Superior temporal gyrus (tissue), 1 donor: ENCODE measurements around the gene ITPK1.

Experiments
- DNase-seq: peaks from one replicate; pipeline ENCODE4 v3.0.0-alpha.2; 2016; ENCODE audit errors: extremely low spot score

ITPK1 gene

DNA sequence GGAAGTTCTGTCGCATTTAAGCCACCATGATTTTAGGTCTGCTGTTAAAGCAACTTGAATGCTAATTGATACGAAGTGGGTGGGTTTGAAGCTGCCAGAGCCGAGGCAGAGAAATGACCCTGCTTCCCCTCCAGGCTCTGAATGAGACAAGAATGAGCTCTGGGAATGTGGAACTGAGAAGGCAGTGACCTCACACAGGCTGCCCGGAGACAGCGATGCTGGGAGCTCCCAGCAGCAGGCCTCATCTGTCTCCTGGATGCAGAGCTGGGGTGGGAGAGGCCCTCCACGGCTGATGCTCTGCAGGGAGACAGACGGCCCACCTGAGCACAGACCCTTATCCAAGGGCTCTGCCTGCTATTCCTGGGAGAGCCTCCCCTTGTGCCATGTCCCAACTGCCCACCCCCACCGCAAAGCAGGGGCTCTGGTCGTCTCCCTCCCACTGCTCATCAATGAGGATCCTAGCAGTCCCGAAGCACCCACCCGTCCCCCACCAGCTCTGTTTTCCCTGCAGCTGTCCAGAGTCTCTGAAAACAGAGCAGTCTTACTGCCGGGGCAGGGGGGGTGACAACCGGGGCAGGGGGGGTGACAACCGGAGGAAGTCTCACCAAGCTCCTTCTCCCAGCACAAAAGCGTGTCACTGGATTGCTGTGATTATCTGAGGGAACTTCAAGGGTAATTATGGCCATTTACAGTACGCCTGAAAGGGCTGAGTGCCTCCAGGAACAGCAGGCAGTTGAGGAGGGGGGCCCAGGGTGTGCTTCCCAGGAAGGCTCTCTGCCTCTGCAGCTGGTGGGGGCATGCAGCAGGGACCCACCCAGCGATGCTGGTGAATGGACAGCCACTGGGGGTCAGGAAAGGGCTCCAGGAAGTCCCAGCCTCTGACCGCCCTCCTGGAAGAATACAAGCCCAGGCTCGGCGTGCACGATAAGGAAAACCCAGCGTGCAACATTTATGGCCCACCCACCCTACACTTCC lies 125.0 kb downstream of the ITPK1 start:
- DNase-seq, result no peak

DNA sequence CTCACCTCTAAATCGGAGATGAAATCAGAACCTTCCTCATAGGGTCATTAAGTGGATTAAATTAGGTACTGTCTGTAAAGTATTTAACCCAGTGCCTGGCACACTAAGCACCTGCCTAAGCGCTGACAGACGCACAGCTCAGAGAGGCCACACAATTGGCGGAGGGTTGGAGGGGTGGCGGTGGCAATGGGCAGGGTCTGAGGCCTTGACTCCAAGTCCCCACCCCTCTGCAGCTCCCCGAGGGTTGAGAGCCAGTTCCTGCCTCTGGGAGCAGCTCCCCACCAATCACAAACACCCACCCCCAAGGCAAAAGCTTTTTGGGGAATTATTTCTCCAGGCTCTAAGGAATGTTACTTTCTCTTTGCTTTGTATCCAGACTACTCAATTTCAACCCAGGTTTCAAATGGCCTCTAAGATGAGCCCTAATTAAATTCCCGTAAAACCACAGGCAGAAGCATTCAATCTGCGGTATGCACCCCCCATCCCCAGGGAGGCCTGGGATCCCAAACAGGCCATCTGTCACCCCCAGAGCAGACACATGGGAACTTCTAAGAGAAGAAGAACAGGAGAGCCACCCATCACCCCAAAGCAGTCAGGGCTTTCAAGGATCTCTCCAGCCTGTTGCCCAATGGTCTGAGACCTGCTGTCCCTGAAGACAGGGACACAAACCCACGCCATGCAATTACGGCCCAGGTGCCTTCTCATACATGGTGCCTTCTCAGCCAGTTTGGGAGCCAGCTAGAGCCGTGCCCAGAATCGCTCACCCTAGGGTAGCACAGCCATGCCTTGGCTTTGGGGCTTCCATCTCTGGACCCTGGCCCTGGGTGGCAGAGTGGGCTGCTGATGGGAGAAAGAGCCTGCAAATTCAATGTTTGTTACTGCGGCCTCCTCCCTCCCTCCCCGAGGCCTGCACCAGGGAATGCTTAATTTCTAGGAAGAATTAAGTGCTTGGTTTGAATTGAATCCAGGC lies 126.7 kb downstream of the ITPK1 start:
- no peak for DNase-seq

DNA sequence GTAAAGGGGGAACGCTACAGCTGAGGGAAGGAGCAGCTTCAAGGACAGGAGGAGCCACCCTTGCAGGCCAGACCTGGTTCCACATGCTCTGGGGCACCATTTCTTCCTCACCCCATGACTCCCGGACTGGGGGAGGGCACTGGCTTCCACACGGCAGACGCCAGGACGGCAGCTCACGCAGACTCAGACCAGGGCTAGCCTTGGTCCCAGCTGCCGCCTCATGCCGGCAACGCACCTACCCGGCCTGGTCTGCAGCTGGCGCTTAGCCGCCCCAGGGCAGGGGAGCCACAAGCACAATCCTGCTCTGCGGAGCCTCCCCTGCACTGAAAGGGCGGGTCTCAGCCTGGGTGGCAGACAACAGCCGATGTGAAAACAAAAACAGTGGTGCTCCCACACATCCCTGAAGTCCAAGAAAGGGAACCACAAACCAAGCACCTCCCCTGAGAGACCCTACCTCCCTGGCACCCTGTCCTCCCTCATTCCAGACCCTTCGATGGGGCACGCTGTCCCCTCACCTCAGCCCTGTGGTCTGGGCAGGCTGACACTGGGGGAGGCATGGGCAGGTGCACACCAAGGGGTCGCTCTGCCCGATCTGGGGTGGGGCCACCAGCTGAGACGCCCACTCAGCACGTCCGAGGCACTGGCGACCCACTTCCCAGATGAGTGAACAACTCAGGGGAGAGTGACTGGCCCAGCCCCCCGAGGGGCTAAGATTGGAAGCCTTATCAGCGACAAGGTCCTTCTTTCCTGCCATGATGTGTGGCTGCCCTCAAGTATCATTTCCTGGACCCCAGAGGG lies 127.8 kb downstream of the ITPK1 start:
- DNase-seq, result no peak

DNA sequence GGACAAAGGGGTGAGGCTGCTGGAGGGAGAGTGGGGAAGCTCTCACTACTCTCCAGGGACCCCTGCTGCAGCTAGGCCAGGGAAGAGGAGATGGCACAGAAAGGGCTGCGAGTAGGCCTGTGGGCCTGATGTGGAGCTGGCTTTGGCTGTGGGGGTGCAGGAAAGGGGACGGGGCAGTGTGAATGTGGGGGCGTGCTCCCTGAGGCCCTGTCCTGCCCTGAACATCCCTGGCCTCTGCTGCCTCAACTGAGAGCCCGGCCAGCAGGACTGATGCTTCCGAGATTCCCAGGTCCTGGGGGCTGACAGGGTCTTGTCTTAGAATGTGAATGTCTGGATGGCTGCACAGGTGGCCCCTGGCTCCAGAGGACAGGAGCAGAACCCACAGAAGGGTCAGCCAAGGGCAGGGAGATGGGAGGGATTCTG lies 128.6 kb downstream of the ITPK1 start:
- DNase-seq, result no peak

DNA sequence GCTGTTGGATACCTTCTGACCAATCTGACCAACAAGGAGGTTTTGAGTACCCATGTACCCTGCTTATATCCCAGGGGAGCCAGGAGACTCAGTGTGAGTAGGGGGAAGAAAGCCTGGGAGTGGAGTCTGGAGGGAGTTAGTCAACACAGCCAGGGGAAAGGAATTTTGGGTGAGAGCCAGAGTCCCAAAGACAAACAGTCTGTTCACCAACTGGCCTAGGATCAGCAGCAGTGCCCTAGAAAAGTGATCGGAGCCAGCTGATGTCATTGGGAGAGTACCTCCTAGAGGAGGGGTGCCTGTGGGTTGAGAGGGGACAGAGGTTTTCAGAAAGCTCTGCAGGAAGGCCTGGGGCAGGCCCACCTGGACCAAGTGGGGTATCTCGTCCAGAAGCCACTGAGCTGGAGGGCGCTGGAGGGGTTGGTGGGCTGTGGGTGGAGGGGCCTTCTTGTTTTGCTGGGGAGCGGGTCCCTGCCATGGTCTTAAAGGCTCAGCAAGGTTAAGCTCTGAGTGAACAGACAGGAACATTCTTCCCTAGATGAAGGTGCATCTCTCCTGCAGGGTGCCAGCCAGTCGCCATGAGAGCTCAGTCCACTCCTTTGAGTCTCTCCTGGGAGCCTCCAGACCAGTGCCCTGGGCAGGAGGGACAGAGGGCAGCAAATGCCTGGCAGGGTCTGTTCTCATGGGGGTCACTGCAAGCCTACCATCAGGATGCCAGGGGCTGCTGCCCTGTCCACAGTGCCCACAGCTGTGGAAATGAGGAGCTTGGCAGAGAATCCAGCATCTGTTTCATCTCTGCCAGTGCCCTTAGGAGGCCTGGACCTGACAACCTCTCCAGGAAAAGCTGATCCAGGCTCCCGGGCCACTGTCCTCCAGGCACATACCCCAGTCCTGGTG lies 129.2 kb downstream of the ITPK1 start:
- DNase-seq, result no peak

DNA sequence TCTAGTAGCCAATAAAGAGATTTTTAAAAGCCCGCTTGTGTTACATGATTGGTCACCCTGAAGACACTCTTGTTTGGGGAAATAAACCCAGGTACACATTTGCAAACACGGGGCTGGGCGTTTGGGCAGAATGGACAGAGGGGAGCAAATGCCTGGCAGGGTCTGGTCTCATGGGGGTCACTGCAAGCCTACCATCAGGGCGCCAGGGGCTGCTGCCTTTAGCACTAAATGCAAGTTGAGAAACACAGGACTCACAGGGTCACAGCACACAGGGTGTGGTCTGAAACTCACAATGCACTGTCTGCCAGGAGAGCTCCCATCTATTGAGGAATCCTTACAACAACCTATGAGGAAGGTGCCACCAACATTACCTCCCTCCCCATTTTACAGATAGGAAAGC lies 130.2 kb downstream of the ITPK1 start:
- DNase-seq, result no peak

DNA sequence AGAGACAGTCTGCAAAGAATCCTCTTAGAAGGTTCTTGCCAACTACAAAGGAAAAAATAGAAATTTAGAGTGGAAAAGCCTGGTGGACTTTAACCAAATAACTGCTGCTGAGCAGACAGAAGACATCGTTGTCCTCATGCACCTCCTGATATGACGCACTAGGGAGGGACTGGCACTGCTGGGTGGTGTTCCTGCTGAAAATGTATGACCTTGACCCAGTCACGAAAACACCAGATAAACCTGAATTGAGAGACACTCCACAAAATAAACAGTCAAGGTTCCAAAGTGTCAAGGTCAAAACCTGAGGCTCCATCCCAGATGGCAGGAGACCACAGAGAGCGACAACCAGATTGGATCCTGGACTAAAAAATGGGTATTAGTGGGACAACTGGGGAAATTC lies 130.8 kb downstream of the ITPK1 start:
- DNase-seq, result no peak

DNA sequence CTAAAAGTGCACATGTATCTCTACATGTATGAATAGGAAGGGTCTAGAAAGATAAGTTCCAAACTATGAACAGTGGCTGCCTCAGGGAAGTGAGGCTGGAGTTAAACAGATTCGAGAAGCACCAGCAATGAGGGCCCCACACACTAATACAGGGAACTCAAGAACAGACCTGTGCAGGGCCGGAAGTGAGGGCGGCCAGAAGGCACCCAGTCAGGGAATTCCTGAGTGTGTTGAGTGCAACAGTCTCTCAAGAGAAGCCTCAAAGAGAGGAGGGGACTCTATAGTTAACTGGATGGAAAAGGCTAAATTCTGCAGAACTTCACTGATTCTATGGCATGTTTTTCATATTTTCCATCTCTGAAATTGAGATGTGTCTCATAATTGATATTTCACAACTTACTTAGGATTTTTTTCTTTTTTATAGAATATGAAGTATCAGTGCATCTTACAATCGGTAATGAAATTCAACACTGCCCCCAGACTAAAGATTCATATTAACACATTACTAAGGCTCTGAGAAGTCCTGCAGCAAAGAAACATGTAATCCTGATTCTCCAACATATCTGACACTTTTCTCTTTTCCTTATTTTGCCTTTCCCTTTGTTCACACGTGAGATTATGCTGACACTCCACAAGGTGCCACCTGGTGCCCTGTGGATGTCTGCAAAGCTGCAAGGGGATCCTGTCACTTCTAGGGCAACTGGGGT lies 131.5 kb downstream of the ITPK1 start:
- no peak for DNase-seq

DNA sequence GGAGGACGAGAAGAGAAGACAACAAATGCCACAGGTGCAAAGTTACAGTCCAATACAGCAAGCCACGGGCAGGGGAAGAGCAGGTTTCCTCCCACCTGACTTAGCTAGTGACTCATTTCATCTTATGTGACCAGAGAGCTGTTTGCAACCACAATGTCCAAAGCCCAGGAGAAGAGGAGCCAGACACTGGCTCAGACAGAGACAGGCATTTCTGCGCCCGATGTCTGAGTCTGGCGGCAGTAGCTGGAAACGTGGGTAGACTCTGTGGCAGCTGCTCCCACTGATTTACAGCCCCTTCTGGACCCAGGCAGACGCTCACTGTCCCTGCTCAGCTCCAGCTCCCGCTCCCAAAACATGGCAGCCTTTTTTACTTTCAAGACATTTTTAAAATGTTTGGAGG lies 132.8 kb downstream of the ITPK1 start:
- DNase-seq, result no peak

DNA sequence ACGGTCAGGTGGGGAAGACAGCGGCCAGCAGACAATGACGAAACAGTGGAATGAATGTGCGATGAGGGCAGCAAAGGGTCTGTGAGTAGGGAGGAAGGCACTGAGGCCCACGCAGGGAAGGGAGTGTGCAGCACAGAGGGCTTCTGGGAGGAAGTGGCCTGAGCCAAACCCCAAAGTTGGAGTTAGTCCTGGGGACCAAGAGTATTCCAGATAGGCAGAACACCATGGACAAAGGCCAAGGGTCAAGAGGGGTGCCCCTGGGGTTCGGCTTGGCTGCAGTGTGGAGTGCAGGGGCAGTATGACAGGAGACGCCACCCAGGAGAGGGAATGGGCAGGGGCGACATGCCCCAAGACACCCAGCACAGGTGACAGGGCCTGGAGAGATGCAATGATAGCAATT lies 134.0 kb downstream of the ITPK1 start:
- DNase-seq, result no peak

DNA sequence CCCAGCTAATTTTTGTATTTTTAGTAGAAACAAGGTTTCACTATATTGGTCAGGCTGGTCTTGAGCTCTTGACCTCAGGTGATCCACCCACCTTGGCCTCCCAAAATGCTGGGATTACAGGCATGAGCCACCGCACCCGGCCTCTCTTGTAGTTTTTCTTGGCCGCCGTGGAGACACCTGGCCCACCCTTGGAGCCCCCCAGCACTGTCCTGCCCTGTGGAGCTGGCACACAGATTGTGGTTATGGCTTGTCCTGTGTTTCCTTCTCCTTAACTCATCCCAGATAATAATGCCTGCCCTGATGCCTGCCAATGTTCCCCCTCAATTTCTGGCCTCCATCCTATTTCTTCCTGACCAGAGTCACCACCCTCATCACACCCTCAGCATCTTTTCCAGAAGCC lies 134.9 kb downstream of the ITPK1 start:
- DNase-seq, result no peak

DNA sequence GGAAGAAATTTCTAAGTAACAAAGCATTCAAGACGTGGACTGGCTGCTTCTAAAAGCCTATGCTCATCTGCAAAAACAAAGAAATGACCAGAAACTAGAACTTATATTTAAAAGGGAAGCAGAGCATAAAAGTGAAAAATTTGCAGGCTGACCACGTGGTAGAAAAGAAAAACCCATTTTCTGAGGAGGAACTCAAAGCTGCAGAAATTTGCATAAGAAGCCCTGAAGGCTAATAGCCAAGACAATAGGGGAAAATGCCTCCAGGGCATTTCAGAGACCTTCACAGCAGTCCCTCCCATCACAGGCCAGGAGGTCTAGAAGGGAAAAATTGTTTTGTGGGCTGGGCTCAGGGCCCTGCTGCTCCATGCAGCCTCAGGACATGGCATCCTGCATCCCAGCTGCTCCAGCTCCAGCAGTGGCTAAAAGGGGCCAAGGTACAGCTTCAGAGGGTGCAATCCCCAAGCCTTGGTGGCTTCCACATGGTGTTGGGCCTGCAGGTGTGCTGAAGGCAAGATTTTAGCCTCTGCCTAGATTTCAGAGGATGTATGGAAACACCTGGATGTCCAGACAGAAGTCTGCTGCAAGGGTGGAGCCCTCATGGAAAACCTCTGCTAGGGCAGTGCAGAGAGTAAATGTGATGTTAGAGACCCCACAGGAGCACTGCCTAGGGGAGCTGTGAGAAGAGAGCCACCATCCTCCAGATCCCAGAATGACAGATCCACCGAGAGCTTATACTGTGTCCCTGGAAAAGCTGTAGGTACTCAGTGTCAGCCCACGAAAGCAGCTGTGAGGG lies 137.3 kb downstream of the ITPK1 start:
- DNase-seq, result no peak

DNA sequence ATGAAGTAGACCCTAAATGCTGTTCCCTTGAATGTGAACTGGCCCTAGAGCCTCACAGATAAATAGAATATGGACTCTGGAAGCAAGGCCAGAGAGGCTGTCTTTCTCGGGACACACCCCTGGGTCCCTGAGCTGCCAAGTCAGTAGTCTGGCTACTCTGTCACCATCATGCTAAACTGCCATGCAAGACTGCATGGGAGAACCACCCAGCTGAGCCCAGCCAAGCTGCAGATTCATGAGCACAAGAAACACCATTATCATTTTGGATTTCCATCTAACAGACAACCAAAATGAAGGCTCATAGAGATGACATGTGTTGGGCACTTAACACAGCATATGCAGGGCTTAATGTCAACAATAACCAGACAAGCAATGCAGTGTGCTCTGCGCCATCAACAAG lies 139.5 kb downstream of the ITPK1 start:
- DNase-seq, result no peak

DNA sequence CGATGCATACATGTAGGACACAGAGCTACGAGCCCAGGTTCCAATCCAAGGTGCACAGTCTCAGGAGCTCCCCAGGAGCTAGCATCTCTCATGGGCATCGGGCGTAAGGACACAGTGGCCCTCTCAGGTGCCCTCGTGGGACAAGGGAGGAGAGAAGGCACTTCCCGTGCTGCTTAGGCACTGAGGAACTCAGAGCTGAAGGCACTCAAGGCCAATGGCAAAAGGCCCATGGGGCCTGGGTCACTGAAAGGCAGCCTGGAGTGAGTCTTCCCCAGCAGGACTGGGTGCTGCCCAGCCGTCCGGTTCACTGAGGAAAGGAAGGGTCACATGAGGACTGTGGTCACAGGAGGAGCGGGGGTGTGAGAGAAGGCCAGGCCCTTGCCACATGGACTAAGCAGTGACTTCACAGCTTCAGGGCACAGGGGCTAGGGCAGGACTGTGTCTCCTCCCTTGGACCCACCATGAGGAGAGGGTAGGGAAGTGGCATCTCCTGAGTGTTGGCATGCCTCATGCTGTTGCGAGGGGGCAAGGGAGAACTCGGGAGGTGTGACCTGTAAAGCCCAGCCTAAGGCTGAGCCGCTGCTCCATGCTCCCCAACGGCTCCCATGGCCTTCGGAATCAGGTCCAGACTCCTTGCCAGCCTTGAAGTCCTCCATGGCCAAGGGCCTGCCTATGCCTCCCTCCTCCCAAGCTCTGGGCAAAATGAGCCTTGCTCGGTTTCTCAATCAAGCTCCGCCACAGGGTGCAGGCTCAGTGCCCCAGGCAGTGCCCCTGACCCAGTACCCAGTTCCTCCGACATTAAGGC lies 141.0 kb downstream of the ITPK1 start:
- DNase-seq, result no peak

DNA sequence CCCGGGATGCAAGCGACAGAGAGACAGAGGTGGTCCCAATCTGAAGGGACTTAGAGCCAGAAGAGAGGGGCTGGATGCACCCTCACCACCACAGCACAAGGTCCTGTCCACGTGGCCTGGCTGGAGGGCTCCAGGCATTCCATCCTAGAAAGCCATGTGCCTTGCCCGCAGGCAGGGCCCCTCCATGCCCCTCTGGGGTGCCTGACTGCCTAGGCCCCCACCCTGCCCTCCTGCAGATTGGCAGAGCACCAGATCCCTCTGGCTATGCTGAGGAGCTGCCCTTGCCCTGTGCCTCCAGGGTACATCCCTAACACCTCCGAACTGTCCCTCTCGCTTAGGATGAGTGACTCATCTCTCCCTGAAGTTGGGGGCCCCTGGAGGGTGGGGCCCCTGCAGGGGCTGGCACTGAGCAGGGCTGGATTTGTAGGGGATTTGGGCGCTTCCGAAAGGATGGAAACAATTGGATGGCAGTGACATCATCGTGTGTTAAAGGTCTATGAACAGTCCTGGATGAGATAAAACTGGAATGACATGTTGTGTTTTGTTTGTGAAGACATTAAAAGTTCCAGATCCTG lies 141.8 kb downstream of the ITPK1 start:
- DNase-seq, result no peak

DNA sequence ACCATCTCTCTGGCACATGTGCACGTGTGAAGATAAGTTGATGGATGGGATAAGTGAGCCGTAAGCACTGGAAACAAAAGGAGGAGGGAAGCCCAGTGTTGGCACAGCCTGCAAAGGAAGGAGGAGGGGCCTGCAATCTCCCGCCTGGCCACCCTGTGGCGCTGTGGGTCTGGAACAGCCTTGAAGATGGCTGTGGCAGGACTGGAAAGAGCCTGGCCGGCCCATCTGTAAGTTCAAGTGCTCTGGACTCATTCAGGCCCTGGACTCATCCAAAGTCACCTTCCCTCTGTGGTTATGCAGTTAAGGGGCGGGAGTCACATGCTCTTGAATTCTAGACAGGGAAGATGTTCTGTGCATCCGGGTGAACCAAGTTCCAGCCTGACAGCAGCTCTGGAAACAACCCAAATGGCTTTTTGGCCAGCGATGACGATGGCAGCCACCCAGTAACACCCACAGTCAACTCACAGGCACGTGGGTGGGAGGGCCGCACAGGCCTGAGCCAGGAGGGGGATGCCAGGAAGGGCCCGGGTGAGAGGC lies 142.4 kb downstream of the ITPK1 start:
- DNase-seq, result peak; percentile 94

DNA sequence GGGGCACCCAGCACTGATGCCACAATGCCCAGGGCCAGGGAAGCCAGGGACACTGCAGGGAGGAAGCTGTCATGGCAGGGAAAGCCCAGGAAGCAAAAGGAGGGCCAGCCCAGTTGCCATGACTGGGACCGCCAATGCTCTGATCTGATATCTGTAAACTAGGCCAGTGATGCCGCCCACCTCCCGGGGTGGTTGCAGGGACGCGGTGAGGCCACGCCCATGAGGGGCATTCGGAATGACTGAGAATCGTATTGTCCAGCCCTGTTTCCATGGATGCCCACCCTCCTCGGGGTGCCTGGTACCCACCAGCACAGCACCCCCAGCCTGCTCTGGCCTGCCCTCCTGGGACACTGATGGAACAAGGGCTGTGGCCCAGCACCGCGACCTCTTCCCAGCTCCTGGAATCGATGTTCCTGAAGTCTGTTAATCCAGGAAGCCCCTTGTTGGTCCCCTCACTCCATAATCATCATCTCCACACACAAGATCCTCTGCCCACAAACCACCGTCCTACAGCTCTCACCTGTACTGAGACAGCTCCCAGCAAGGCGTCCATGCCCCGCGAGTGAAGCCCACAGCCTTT lies 144.0 kb downstream of the ITPK1 start:
- no peak for DNase-seq
